ENCODE results near the gene NFIX. TPM values are rescaled to one million over a fixed set of nuclear protein-coding genes. Genes with fewer than 3 reads are reported as not detected.

The NFIX gene
- total and polyA plus RNA-seq, 2 of the 13 experiments (the other 11 are each of a cell fraction or from before 2014, with no cell fraction given), result 3.4 to 5.4 TPM

DNA sequence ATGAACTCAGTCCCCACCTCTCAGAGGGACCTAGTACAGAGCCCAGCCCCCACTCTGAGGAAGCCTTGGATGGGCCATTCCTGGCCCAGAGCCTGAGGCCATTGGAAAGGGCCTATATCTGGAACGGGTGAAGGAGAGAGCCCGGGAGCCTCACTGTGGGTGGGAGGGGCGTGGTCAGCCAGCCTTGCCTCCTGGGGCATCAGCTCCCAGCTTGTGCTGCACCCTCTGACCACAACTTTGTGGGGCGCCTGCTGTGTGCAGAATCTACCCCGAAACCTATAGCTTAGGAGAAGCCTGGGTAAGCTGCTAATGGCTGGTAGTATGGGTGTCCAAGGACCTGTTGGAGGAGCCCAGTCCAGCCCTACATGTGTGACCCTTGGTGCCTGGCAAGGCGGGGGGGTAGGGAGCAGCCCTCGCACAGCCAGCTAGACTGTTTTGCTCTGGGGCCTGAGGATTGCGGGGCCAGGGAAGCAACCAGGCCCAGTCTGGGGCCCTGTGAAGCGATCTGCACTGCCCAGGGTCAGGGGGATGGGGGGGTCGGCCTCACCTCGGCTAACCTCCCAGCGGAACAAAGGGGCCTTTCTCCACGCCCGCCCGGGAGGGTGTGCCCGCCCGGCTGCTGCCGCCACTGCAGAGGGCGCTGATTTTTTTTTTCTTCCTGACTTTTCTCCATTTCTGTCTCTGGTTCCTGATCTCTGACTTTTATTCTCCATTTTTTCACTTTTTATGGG, 65.1 kb downstream of the NFIX start (continued):
- peak; percentile 55 for TF ChIP-seq SPEN (CRISPR knock-in tag; IDR thresholded peaks at IDR 0.05; ENCODE audit: low read depth)
- TF ChIP-seq, protein P1, sequence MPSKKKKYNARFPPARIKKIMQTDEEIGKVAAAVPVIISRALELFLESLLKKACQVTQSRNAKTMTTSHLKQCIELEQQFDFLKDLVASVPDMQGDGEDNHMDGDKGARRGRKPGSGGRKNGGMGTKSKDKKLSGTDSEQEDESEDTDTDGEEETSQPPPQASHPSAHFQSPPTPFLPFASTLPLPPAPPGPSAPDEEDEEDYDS (CRISPR knock-in tag; IDR thresholded peaks at IDR 0.05), result 0 out of 2 replicates have a peak, but pooled peaks have one; percentile 14
- TF ChIP-seq, protein P2, sequence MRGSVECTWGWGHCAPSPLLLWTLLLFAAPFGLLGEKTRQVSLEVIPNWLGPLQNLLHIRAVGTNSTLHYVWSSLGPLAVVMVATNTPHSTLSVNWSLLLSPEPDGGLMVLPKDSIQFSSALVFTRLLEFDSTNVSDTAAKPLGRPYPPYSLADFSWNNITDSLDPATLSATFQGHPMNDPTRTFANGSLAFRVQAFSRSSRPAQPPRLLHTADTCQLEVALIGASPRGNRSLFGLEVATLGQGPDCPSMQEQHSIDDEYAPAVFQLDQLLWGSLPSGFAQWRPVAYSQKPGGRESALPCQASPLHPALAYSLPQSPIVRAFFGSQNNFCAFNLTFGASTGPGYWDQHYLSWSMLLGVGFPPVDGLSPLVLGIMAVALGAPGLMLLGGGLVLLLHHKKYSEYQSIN (CRISPR knock-in tag; IDR thresholded peaks at IDR 0.05; ENCODE audit: borderline replicate concordance), result no peak
- TF ChIP-seq ZNF768 (CRISPR knock-in tag; IDR thresholded peaks at IDR 0.05), result peak; percentile 35; the same call in 1 of the 2 replicates
- peak; percentile 64; the same call in 1 of the 2 replicates for TF ChIP-seq MYC (CRISPR knock-in tag; IDR thresholded peaks at IDR 0.05; ENCODE audit: borderline replicate concordance)
- TF ChIP-seq, protein P3, sequence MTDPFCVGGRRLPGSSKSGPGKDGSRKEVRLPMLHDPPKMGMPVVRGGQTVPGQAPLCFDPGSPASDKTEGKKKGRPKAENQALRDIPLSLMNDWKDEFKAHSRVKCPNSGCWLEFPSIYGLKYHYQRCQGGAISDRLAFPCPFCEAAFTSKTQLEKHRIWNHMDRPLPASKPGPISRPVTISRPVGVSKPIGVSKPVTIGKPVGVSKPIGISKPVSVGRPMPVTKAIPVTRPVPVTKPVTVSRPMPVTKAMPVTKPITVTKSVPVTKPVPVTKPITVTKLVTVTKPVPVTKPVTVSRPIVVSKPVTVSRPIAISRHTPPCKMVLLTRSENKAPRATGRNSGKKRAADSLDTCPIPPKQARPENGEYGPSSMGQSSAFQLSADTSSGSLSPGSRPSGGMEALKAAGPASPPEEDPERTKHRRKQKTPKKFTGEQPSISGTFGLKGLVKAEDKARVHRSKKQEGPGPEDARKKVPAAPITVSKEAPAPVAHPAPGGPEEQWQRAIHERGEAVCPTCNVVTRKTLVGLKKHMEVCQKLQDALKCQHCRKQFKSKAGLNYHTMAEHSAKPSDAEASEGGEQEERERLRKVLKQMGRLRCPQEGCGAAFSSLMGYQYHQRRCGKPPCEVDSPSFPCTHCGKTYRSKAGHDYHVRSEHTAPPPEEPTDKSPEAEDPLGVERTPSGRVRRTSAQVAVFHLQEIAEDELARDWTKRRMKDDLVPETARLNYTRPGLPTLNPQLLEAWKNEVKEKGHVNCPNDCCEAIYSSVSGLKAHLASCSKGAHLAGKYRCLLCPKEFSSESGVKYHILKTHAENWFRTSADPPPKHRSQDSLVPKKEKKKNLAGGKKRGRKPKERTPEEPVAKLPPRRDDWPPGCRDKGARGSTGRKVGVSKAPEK (CRISPR knock-in tag; IDR thresholded peaks at IDR 0.05; ENCODE audit: borderline replicate concordance), result no peak
- TF ChIP-seq NFRKB (IDR thresholded peaks at IDR 0.05), result no peak
- peak; percentile 50; the same call in 1 of the 2 replicates for TF ChIP-seq ETV5 (CRISPR knock-in tag; IDR thresholded peaks at IDR 0.05; ENCODE audit: borderline replicate concordance)
- TF ChIP-seq MYPOP (CRISPR knock-in tag; IDR thresholded peaks at IDR 0.05), result peak; percentile 53; the same call in 1 of the 2 replicates
- TF ChIP-seq ZNF274 (CRISPR knock-in tag; IDR thresholded peaks at IDR 0.05), result no peak
- TF ChIP-seq, protein P4, sequence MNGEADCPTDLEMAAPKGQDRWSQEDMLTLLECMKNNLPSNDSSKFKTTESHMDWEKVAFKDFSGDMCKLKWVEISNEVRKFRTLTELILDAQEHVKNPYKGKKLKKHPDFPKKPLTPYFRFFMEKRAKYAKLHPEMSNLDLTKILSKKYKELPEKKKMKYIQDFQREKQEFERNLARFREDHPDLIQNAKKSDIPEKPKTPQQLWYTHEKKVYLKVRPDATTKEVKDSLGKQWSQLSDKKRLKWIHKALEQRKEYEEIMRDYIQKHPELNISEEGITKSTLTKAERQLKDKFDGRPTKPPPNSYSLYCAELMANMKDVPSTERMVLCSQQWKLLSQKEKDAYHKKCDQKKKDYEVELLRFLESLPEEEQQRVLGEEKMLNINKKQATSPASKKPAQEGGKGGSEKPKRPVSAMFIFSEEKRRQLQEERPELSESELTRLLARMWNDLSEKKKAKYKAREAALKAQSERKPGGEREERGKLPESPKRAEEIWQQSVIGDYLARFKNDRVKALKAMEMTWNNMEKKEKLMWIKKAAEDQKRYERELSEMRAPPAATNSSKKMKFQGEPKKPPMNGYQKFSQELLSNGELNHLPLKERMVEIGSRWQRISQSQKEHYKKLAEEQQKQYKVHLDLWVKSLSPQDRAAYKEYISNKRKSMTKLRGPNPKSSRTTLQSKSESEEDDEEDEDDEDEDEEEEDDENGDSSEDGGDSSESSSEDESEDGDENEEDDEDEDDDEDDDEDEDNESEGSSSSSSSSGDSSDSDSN (CRISPR knock-in tag; IDR thresholded peaks at IDR 0.05), result peak; percentile 84
- TF ChIP-seq ZNF781 (CRISPR knock-in tag; IDR thresholded peaks at IDR 0.05; ENCODE audit: borderline replicate concordance, not compliant biosample characterization), result no peak
- TF ChIP-seq ZNF777 (CRISPR knock-in tag; IDR thresholded peaks at IDR 0.05), result peak; percentile 27; the same call in 1 of the 2 replicates
- TF ChIP-seq, protein P5, sequence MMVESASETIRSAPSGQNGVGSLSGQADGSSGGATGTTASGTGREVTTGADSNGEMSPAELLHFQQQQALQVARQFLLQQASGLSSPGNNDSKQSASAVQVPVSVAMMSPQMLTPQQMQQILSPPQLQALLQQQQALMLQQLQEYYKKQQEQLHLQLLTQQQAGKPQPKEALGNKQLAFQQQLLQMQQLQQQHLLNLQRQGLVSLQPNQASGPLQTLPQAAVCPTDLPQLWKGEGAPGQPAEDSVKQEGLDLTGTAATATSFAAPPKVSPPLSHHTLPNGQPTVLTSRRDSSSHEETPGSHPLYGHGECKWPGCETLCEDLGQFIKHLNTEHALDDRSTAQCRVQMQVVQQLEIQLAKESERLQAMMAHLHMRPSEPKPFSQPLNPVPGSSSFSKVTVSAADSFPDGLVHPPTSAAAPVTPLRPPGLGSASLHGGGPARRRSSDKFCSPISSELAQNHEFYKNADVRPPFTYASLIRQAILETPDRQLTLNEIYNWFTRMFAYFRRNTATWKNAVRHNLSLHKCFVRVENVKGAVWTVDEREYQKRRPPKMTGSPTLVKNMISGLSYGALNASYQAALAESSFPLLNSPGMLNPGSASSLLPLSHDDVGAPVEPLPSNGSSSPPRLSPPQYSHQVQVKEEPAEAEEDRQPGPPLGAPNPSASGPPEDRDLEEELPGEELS (CRISPR knock-in tag; IDR thresholded peaks at IDR 0.05), result peak; percentile 63
- TF ChIP-seq, protein P6, sequence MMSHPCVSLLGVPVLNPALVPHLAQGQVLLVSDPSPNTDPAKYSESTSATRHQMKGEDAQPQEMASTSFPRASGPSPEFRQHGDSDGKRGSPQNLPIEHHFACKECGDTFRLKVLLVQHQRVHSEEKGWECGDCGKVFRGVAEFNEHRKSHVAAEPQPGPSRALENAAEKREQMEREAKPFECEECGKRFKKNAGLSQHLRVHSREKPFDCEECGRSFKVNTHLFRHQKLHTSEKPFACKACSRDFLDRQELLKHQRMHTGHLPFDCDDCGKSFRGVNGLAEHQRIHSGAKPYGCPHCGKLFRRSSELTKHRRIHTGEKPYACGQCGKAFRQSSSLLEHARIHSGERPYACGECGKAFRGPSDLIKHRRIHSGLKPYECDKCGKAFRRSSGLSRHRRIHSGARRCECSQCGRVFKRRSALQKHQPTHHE (CRISPR knock-in tag; IDR thresholded peaks at IDR 0.05; ENCODE audit: borderline replicate concordance), result 0 out of 2 replicates have a peak, but pooled peaks have one; percentile 70
